Measurements from ENCODE around the gene TESMIN.

DNA sequence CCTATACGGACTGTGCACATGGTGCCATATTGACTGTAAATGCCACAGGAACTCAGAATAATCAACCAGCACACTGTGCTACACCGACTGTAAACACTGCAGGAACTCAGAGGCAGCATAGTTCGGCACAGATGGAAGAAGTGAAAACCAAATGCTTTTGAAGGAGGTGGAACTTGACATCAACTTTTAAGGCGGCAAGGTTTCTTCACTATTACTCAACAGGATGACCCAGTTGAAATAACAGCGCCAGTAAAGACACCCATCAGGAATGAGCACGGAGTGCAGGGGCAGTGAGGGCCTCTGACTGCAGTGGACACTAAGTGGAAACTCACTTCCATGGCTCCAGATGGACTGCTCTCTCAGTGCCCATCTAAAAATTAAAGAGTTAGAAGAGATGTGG, 15.7 kb downstream of the TESMIN start:
- TF ChIP-seq EZH2 (IDR thresholded peaks at IDR 0.05; ENCODE audit: insufficient read depth, poor library complexity, severe bottlenecking) = no peak
- TF ChIP-seq EZH2phosphoT487 (IDR thresholded peaks at IDR 0.05; ENCODE audit: insufficient read depth, low read depth) = no peak

Data from GM23248 (cell line).